Parathyroid adenoma (tissue), 2 donors: ENCODE measurements around the gene RER1.

Experiments used
- H2AFZ ChIP-seq: fragments of 300-600 bp; sonication (generic); one replicate; pipeline ENCODE4 v1.7.0; 2017; ENCODE audit warnings: antibody characterized with exemption, mild to moderate bottlenecking
- H3K27ac ChIP-seq: fragments of 300-600 bp; sonication (generic); one replicate; pipeline ENCODE4 v1.7.0; 2017
- H3K27me3 ChIP-seq: fragments of 300-600 bp; sonication (generic); one replicate; pipeline ENCODE4 v1.7.0; 2017; ENCODE audit warnings: low read length; ENCODE audit not compliant: control insufficient read depth, insufficient read depth
- H3K36me3 ChIP-seq: fragments of 300-600 bp; sonication (generic); one replicate; pipeline ENCODE4 v1.7.0; 2017; ENCODE audit warnings: low read length; ENCODE audit not compliant: control insufficient read depth, insufficient read depth
- H3K4me1 ChIP-seq: fragments of 300-600 bp; sonication (generic); one replicate; pipeline ENCODE4 v1.7.0; 2017; ENCODE audit warnings: control low read depth
- H3K4me2 ChIP-seq: fragments of 300-600 bp; sonication (generic); one replicate; pipeline ENCODE4 v1.7.0; 2017; ENCODE audit warnings: low read length
- H3K4me3 ChIP-seq: fragments of 300-600 bp; sonication (generic); one replicate; pipeline ENCODE4 v1.7.0; 2017; ENCODE audit warnings: low read depth, low read length
- H3K79me2 ChIP-seq: fragments of 300-600 bp; sonication (generic); one replicate; pipeline ENCODE4 v1.7.0; 2017; ENCODE audit warnings: control low read depth
- H3K9ac ChIP-seq: fragments of 300-600 bp; sonication (generic); one replicate; pipeline ENCODE4 v1.7.0; 2017; ENCODE audit warnings: mild to moderate bottlenecking
- H3K9me3 ChIP-seq: fragments of 300-600 bp; sonication (generic); one replicate; pipeline ENCODE4 v1.7.0; 2017; ENCODE audit warnings: low read length; ENCODE audit not compliant: control insufficient read depth
- CTCF ChIP-seq: fragments of 300-600 bp; sonication (generic); IDR thresholded peaks from one replicate; pipeline ENCODE4 v1.7.0; 2017; ENCODE audit warnings: antibody characterized with exemption, mild to moderate bottlenecking
- donor health status: primary hyperparathyroidism.

Gene RER1

GRCh38 chr1:2391041-2391930 lies at the start of gene RER1, which contains the start of gene MORN1:
Gene RER1 (plus strand): TSS chr1:2391841. CDS start chr1:2395791, 3,950 bp downstream.
Gene MORN1 (minus strand): TSS chr1:2391554. CDS start chr1:2391533, 21 bp downstream.
- peaks cover 21% of the 10 kb centered on the region for H3K79me2 ChIP-seq
- peak within 1 kb of the TSS; percentile 63 for H2AFZ ChIP-seq
- H3K27ac ChIP-seq, result peak within 1 kb of the TSS; percentile 53
- peak within 1 kb of the TSS; percentile 87 for H3K4me3 ChIP-seq
- H3K4me2 ChIP-seq, result peak within 1 kb of the TSS; percentile 94
- no peaks in the 10 kb centered on the region for H3K9me3 ChIP-seq
- peak within 1 kb of the TSS; percentile 19 for H3K9ac ChIP-seq
- peaks cover 5% of the 10 kb centered on the region for H3K4me1 ChIP-seq
- TF ChIP-seq CTCF, result no peak
- H3K27me3 ChIP-seq, result no peaks in the 10 kb centered on the region
- H3K36me3 ChIP-seq, result no peaks in the 10 kb centered on the region

- Histone ChIP-seq H3K36me3 (no peaks in the 10 kb centered on the region), H2AFZ (no peak overlapping the region), H3K4me1 (no peaks in the 10 kb centered on the region), H3K9ac (no peak overlapping the region), H3K27ac (no peak overlapping the region), H3K9me3 (no peaks in the 10 kb centered on the region), H3K4me2 (no peak overlapping the region), H3K79me2 (no peaks in the 10 kb centered on the region), H3K27me3 (no peaks in the 10 kb centered on the region), H3K4me3 (no peak overlapping the region)
- TF ChIP-seq CTCF, result no peak
Observed at GRCh38 chr1:2342384-2343022, 49.1 kb upstream of the RER1 start.

GRCh38 chr1:2343023-2343935 lies 48.4 kb upstream of the RER1 start:
- Histone ChIP-seq H2AFZ (no peak overlapping the region), H3K4me2 (no peak overlapping the region), H3K4me1 (no peaks in the 10 kb centered on the region), H3K36me3 (no peaks in the 10 kb centered on the region), H3K9me3 (no peaks in the 10 kb centered on the region), H3K4me3 (no peak overlapping the region), H3K27me3 (no peaks in the 10 kb centered on the region), H3K9ac (no peak overlapping the region), H3K79me2 (no peaks in the 10 kb centered on the region), H3K27ac (no peak overlapping the region)
- TF ChIP-seq CTCF, result no peak

- H3K27me3 ChIP-seq, result no peaks in the 10 kb centered on the region
- H2AFZ ChIP-seq, result no peak overlapping the region
- no peak for TF ChIP-seq CTCF
- H3K4me3 ChIP-seq, result no peak overlapping the region
- H3K27ac ChIP-seq, result no peak overlapping the region
- H3K9me3 ChIP-seq, result no peaks in the 10 kb centered on the region
- no peak overlapping the region for H3K4me2 ChIP-seq
- H3K9ac ChIP-seq, result no peak overlapping the region
- no peaks in the 10 kb centered on the region for H3K36me3 ChIP-seq
- no peaks in the 10 kb centered on the region for H3K4me1 ChIP-seq
- H3K79me2 ChIP-seq, result no peaks in the 10 kb centered on the region
Observed at GRCh38 chr1:2344121-2344681, 47.4 kb upstream of the RER1 start.
